NCI-H2196 (cell line): ENCODE measurements around the gene KIF3C.
"Not testable (repeated sequence)": the region's sequence is repeated elsewhere in the genome, so short reads cannot be mapped to it uniquely, and the experiment has no call there.

Experiments
- DNase-seq: peaks from one replicate; lab custom pipeline; 2025; ENCODE audit not compliant: unreplicated experiment; lab: John Stamatoyannopoulos, UW

KIF3C gene

DNA sequence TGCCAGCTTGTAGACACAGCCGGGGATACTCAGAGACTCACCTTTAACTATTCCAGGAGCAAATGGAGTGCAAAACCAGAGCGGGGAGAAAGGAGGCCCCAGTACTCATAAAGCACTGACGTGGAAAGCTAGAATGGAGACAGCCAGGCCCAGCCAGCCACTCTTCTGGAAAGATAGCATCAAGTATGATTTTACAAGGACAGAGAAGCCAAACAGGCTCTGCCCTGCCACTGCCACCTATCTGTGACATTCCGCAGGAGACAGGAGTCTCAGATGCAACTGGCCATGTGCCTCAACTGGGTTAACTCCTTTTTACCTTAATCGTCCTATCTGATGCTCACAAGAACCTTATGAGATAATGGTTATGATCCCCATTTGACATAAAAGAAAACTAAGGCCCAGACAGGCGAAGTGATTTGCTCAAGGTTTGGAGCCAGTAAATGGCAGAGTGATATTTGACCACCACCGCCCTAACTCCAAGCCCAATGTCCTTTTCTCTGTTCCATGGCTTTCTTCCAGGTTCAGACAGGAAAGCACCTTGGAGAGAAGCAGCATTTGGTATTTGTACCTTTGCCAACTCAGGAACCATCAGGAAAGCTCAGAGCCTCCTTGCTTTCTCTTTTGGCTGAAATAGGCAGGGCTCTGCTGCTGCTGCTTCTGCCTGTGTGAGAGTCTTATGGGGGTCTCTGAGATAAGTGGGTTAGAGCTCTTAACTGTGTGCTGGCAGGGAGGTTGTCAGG is 15.6 kb downstream of the KIF3C start:
- peak; percentile 27 for DNase-seq

DNA sequence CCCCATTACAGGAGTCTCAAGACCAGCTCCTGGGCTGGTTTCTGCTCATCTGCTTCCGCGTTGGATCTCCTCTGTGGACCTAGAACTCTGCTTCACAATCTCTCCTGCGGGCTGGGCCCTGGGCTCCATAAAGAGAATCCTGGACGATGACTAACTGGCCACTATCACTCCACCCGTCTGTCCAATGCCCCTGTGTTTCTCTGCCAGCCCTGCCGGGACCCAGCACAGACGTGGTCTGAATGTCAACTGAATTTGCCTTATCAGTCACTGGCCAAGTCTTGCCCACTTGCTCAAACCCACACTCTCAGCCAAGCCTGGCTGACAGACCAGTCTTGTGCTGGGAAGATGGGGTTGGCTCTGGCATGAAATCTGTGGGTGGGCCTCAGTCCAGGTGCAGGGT is 17.4 kb downstream of the KIF3C start:
- DNase-seq = no peak

DNA sequence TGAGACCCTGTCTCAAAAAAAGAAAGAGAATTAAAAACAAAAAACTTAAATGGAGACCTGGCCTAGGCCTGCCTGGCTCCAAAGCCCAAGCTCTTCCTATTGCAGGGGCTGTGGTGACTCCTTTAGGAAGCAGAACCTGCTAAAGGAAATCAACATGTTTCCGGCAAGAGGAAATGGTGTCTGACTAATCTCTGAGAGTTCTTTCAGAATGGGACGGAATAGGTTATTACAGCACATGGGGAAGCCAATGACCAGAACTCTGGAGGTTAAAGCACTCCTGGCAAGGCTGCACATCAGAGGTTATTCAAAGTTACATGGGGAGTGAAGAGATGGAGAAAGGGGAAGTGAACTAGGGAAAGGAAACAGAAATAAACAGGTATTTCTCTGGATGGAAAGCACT is 21.4 kb downstream of the KIF3C start:
- DNase-seq = no peak

DNA sequence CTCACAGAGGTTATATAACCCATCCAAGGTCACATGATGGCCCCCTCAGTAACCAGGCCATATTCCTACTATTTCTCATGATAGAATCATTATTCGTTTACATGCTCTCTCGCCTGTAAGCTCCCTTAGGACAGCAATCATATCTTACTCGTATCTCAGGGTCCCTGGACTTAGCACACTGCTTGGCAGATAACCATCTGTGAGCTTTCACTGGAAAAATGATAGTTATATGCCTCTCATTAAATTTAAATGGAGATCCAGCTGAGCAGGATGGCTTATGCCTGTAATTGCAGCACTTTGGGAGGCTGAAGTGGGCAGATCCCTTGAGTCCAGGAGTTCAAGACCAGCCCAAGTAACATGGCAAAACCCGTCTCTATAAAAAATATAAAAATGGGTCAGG is 21.9 kb downstream of the KIF3C start:
- no peak for DNase-seq

DNA sequence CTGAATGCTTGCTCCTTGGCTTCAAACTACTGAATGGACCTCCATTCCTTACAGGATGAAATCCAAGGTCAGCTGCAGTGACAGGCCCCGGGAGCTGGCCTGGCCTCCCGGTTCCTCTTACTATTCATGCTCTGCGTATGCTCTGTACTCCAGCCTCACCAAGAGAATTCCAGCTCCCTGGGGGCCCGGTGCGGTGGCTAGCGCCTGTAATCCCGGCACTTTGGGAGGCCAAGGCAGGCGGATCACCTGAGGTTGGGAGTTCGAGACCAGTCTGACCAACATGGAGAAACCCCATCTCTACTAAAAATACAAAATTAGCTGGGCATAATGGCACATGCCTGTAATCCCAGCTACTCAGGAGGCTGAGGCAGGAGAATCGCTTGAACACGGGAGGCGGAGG is 23.7 kb downstream of the KIF3C start:
- not testable (repeated sequence) for DNase-seq

DNA sequence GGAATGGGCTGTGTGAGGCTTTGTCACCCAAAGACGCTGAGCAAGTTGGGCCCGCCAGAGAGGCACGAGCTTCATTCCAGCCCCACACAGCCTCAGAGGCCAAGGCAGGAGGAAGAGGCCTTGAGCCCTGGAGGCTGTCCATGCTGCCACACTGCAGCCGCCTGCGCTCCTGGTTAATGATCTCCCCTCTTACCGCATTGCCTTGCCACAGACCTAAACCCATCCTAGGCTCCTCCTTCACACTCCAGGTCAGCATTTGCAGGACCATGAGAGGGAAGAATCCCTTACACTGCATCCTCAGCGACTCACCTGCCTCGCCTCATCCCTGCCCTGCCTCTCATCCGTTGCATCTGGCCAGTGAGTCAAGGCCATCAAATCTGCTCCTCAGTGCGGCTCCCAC is 24.6 kb downstream of the KIF3C start:
- DNase-seq = no peak

DNA sequence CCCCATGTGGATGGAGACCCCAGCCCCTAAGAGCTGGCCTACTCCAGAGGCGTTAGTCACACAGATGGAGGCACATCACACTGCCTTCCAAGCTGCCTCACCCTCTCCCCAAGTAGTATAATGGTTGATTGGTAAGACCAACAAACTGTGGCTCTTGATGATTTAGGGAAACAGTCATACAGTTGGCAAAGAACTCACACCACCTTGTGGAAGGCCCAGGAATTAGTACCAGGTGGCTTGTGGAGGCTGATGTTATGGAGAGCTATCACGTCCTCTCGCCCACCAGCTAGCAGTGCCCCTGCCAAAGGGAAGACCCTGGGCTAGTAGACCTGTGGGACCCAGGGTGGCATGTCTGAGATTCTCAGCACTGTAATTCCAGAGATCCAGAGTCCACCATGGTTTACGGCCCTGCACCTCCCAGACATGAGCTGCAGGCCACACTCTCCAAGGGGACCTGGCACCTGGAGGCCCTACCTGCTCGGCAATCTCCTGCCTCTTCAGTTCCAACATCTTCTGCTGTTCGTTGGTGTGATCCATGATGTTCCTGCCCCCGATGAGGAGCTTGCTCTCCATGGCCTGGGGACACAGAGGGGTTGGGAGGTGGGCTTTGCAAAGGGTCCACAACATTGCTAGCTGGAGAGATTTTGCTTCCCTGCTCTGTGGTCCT is 26.3 kb downstream of the KIF3C start:
- no peak for DNase-seq

DNA sequence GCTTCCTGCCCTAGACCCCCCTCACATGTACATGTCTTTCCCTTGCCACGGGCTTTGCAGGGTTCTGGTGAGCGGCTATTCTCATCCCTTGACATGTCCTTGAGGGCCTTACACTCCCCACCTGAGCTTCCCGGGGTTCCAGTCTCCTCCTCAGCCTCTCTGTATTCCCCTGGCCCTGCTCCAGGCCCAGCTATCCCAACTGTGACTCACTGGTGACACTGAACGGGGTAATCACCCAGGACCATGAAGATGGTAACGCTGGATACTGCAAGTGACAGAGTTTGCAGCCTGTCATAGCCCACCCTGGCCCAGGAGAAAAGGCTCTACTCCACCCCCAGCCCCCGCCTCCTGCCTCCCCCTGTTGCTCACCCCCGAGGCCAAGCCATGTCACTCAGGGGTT is 27.3 kb downstream of the KIF3C start:
- DNase-seq = no peak

DNA sequence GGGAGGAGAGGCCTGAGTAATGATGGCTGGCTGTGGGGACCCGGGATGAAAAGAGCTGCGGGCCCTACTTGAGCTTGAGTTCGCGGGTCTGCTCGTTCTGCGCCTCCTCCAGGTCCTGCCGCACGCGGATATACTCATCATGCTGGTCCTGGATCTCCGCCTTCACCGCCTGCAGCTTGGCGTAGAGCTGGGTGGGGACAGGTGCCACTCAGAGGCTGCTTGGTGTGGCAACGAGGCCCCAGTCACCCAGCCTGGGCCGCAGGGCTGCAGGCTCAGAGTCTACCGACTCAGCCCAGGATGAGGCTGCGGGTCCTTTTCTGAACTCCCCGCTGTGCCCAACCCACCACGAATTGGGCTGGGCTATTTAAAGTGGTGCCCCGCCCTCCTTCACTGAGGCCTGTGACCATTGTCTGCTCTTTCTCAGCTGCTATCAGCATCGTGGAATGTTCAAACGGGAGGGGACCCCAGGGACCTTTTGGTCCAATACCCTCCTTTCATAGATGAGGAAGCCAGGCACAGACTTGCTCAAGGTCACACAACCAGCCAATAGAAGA is 28.0 kb downstream of the KIF3C start:
- no peak for DNase-seq

DNA sequence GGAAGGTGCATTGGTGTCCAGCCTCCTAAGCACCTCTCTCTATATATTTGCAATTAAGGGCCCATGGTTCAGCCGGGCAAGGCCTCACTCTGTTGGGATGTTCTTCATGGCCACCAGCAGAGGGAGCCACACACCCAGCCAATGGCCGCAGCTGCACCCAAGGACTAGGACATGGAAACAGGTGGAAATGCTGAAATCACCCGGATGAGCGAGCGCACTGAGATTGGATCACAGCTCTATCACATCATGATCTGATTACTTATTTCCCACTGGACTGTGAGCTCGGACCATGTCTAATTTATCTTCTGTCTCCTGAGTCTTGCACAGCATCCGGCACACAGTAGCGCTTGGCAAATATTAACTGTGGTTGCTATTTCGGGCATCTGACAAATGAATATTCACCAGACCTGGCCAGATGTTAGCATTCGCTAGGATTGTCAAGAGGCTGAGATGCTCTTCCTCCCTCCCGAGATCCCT is 31.2 kb downstream of the KIF3C start:
- DNase-seq = peak; percentile 80

DNA sequence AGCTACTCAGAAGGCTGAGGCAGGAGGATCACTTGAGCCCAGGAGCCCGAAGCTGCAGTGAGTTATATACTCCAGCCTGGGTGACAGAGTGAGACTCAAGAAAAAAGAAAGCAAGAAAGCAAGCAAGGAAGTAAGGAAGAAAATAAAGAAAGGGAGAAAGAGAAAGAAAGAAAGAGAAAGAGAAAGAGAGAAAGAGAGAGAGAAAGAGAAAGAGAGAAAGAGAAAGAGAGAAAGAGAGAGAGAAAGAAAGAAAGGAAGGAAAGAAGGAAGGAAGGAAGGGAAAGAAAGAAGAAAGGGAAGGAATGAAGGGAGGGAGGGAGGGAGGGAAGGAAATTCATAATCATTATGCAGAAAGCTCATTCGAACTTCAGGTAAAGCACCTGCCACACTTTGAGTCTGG is 33.9 kb downstream of the KIF3C start:
- DNase-seq = no peak

DNA sequence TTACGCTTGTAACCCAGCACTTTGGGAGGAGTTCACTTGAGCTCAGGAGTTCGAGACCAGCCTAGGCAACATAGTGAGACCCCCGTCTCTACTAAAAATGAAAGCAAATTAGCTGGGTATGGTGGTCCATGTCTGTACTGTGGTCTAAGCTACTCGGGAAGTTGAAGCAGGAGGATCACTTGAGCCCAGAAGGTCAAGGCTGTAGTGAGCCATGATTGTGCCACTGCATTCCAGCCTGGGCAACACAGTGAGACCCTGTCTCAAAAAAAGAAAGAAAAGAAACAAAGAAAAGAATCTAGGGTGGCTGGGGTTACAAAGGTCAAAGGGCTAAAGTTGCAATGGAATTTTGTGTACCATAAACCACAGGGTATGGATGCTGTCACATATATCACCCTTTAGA is 41.3 kb downstream of the KIF3C start:
- DNase-seq = no peak

DNA sequence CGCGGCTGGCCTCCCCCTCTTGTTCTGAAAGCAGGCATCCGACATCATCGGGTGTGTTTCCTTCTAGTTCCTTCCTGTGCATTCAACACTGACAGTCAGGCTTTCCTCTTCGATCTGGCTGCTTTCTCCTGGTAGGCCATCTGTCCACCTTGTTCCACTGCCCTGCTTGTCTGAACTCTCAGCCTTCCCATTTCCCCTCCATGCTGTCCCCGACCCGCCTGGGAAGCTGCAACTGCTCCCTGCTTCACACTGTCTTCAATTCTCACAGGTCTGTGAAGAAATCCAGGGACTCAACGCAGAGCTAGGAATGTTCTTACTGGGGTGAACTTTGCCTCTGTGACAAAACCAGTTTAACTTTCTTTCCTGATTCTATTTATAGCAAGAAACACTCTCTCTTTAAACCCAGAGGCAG is 43.0 kb downstream of the KIF3C start:
- no peak for DNase-seq

DNA sequence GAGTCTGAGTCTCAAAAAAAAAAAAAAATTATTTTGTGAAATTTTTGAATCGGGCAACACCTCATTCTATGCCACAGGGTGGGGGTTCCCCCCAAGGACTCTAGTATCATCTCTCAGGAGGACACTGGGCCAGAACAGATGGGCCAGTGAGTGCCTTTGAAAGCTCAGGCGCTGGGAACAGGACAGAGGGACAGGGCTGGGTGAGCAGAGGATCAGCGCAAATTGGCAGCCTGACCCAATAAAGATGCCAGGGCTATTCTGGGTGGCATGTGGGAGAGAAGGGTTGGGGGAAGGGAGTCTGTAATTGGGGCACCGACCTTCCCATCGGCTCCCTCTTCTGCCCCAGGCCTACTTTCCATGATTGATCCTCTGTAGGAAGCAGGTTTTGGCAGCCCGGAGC is 44.0 kb downstream of the KIF3C start:
- DNase-seq = no peak

DNA sequence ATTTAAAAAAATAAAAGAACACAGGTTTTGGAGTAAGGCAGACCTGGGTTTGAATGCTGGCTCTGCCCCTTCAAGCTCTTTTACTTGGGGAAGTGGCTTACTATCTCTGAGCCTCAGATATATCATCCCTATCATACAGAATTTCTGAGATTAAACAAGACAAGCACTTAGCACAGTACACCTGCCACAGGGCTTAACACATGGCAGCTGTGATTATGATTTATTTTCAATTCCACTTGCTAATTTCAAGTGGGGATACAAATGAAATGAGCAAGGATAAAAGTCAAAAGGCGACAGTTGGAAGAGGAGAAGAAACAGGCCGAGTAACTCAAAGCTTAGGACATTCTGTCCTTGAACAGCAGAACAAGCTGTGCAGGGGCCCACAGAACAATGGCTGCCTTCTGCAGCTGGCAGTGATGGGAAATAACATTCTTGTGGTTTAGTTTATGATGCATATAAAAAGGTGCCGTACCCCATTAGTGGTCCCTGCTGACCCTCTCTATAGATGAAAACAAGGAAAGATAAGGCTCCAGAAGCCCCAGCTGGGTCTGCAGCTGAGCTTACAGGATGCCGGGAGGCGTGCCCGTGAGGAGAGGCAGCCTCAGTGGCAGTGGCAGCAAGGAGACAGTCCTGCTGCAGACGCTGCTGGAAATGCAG is 45.3 kb downstream of the KIF3C start:
- no peak for DNase-seq

DNA sequence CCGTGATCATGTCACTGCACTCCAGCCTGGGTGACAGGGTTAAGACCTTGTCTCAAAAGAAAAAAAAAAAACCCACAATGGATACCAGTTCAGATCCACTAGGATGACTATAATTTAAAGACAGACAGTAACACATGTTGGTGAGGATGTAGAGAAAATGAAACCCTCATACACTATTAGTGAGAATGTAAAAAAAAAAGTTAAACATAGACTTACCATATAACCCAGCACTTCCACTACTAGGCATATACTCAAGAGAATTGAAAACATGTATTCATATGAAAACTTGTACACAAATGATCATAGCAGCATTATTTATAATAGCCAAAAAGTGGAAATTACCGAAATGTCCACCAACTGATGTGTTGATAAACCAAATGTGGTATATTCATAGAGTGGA is 48.7 kb downstream of the KIF3C start:
- DNase-seq = no peak

DNA sequence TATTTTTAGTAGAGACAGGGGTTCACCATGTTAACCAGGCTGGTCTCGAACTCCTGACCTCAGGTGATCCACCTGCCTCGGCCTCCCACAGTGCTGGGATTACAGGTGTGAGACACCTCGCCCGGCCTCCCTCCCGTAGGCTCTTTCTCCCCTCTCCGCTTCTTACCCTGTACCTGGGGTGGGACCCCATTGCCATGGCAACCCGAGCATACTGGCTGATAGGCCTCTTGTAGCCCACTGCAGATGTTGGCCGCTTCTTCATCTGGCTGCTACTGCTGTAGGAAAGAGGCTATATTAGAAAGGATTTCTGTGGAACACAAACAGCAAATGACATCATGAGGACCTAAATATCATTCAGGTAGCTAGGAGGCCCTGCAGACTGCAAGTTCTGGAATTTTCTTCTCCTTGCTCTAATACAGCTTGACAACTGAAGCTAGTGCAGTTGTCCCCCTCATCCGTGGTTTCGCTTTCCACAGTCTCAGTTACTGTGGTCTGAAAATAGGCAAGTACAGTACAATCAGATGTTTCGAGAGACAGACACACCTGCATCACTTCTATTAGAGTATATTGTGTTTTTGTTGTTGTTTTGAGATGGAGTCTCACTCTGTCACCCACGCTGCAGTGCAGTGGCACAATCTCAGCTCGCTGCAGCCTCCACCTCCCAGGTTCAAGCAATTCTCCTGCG is 52.4 kb downstream of the KIF3C start:
- no peak for DNase-seq

DNA sequence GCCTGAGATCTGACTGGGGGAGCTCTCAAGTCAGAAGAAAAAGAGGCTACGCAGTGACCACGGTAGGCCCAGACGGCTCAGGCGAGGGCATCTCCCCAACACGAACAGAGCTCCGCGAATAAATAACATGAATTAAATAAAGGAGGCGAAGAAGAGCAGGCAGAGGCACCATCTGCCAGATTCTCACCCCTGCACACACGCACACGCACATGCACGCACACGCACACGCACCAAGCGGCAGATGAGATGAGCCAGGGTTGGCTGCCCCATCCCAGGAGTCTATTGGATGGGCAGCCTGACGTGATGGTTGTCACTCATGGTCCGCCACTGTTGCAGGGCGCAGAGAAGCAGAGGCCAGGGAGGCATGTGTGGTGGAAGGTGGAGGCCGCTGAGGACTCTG is 53.6 kb downstream of the KIF3C start:
- DNase-seq = no peak

DNA sequence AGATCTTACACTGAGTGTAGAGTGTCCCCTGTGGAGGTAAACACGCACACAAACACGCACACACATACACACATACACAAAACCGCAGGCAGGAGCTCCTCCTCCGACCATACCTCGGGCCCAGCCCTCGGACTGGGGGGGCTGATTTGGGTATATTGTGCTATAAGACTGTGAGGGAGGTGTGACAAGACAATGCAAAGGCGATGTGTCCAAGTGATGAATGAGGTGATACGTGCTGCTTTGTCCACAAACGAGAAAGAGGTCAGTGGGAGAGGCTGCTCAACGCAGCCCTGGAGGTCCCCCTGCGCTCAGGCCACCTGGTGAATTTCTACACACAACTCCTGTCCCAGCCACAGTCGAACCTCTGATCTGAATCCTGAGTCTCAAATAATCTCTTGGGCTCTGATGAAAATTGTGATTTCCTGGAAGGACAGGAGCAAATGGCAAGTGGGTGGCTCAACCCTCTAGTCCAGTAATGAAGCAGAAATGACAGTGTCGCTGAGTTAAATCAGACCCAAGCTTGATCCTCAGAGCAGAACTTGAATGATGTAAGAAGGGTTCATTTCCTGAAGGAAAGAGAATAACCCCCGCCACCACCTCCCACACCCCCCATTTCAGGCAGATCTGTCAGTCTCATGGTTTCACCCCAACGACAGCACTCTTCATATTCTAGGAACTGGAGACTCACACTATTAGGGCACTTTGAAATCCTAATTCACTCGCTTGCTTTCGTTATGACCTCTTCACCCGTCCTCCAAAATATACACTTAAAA is 55.1 kb downstream of the KIF3C start:
- DNase-seq = no peak

DNA sequence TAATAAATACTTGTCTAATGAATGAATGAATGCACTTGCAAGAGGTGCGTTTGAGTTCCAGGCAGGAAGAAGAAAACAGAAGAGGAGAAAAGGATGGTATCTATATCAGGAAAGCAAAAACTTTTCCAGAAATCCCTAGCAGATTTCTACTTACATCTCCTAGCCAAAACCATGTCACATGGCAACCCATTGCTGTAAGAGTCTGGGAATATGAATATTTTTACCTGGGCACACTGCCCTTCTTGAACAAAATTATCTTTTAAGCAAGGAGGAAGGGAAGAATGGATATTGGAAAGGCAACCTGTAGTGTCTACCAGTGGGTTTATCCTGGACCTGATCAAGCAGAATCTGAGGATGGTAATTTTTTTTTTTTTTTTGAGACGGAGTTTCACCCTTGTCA is 59.8 kb downstream of the KIF3C start:
- no peak for DNase-seq
